Measurements from ENCODE around the gene RAC3. TPM values are rescaled to one million over a fixed set of nuclear protein-coding genes. Genes with fewer than 3 reads are reported as not detected.

Gene RAC3
- total RNA-seq, 4 donors from 2014 or later = 0.42 to 2.0 TPM; not detected in 2

DNA sequence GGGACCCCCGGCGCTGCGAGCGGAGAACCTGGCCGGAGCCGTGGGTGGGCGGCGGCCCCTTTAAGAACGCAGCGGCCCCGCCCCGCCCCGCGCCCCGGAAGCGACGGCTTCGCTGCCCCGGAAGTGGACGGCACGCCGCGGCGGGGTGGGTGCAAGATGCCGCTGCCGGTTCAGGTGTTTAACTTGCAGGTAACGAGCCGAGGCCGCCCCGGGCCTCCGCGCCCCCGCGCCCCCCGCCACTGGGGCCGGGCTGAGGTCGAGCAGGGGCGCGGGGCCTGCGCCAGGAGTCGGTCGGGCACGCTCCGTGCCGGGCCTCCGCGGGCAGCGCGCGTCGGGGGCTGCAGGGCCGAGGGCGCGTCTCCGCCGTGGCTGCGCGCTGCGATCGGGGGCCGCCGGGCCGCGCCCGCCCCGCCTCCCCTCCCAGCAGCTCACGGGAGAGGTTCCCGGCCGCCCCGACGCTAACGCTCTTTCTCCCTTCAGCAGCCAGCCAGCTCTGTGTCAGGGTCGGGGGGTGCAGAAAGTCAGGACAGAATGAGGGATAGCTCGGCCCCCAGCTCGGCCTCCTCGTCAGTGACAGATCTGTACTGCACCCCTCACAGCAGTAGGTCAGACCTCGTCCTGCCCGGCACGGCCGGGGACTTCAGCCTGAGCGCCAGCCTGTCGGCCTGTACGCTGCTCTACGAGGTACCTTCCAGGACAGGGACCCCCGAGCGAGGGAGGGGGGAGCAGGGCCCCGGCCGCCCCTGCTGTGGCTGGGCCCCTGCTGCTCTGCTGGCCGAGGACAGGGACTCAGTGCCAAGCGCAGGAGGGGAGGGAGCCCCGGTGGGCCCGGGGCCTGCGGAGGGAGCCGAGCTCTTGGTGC lies 20.5 kb downstream of the RAC3 start, which contains the start of the genes GPS1 and RFNG:
Gene GPS1, plus strand, starts transcription at position 123 of the 862 bp plus-strand sequence. Its CDS starts 34 bp downstream, at position 157.
Gene RFNG, minus strand, starts transcription at position 36 of the 862 bp plus-strand sequence. CDS start 45 bp downstream, outside the sequence.
- H3K27ac ChIP-seq = peak within 1 kb of the TSS; percentile 43 to 72 (median 64)
- intact Hi-C loops (cut with DNase I; ENCODE audit: low total_unique reads) = loop anchor here (5.0 kb wide), 1 partner anchor 45 kb away; the partner anchor contains the start of gene FASN
- TF ChIP-seq POLR2A (IDR thresholded peaks at IDR 0.05) = peak; percentile 29 to 51
- TF ChIP-seq, protein P1, sequence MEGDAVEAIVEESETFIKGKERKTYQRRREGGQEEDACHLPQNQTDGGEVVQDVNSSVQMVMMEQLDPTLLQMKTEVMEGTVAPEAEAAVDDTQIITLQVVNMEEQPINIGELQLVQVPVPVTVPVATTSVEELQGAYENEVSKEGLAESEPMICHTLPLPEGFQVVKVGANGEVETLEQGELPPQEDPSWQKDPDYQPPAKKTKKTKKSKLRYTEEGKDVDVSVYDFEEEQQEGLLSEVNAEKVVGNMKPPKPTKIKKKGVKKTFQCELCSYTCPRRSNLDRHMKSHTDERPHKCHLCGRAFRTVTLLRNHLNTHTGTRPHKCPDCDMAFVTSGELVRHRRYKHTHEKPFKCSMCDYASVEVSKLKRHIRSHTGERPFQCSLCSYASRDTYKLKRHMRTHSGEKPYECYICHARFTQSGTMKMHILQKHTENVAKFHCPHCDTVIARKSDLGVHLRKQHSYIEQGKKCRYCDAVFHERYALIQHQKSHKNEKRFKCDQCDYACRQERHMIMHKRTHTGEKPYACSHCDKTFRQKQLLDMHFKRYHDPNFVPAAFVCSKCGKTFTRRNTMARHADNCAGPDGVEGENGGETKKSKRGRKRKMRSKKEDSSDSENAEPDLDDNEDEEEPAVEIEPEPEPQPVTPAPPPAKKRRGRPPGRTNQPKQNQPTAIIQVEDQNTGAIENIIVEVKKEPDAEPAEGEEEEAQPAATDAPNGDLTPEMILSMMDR (IDR thresholded peaks at IDR 0.05 in 4 of 5, conservative IDR thresholded peaks at IDR 0.05 in 1 of 5) = no peak
- H3K9me3 ChIP-seq = no peaks in the 10 kb centered on the region
- in situ Hi-C loops (cut with MboI; ENCODE audit: low sequenced_read_pairs in 4 of 4) = no loop called here
- peak; percentile 46 to 68 for DNase-seq
- H3K27me3 ChIP-seq = no peaks in the 10 kb centered on the region
- peak; percentile 76 to 85 for ATAC-seq
- peaks cover 22 to 29% of the 10 kb centered on the region in 2 donors for H3K4me1 ChIP-seq
- peak within 1 kb of the TSS; percentile 66 to 87 (median 74) for H3K4me3 ChIP-seq
- H3K36me3 ChIP-seq = peaks cover 0 to 68% of the 10 kb centered on the region in 2 donors

DNA sequence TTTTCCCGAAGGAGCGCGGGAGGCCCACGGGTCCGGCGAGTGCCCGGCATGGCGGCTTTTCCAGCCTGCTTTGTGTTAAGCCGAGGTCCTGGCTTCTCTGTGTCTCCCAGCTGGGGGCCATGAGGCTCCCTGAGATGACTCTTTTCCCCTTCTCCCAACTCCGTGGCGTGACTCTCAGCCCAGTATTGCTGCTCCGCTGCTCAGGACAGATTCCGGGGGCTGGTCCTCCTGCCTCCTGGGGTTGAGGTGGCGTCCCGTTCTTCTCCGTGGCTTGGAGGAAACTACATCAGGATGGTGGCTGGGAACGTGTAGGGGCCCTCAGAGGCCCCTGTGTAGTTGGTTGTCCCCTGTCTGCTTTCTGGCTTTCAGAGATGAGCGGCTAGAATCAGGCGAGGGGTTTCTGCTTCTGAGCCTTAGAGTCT lies 21.2 kb downstream of the RAC3 start:
- in situ Hi-C loops (cut with MboI; ENCODE audit: low sequenced_read_pairs in 4 of 4) = no loop called here
- Histone ChIP-seq H3K27ac (peak overlapping the region in 3 of 4 donors; percentile 60 to 72 (median 69)), H3K36me3 (peaks cover 0 to 67% of the 10 kb centered on the region in 2 donors), H3K4me1 (peaks cover 22 to 29% of the 10 kb centered on the region in 2 donors), H3K27me3 (no peaks in the 10 kb centered on the region), H3K9me3 (no peaks in the 10 kb centered on the region), H3K4me3 (peak overlapping the region; percentile 64 to 74 (median 70))
- DNase-seq (no peak), ATAC-seq (no peak)
- no peak for TF ChIP-seq POLR2A (IDR thresholded peaks at IDR 0.05)
- TF ChIP-seq, protein P1 (IDR thresholded peaks at IDR 0.05 in 4 of 5, conservative IDR thresholded peaks at IDR 0.05 in 1 of 5) = no peak
- intact Hi-C loops (cut with DNase I; ENCODE audit: low total_unique reads) = loop anchor here (5.0 kb wide), 1 partner anchor 45 kb away; the partner anchor contains the start of gene FASN

DNA sequence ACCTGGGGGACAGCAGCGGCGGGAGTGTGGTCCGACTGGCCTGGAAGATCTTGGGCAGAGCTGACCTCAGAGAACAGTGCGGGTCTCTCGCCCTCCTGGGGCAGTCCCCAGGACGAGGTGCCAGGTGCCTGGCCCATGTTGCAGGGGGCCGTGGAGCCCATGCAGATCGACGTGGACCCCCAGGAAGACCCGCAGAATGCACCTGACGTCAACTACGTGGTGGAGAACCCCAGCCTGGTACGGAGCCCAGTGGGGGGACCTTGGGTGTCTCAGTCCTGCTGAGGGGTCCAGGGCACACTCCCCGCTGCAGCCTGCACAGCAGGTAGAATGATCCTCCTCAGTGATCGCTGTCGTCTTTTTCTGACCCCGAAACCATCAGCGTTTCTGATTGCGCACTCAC lies 21.7 kb downstream of the RAC3 start:
- ATAC-seq = no peak
- TF ChIP-seq POLR2A (IDR thresholded peaks at IDR 0.05) = no peak
- TF ChIP-seq, protein P1 (IDR thresholded peaks at IDR 0.05 in 4 of 5, conservative IDR thresholded peaks at IDR 0.05 in 1 of 5) = no peak
- in situ Hi-C loops (cut with MboI; ENCODE audit: low sequenced_read_pairs in 4 of 4) (no loop called here), intact Hi-C loops (cut with DNase I; ENCODE audit: low total_unique reads) (loop anchor here (5.0 kb wide), 1 partner anchor 44 kb away; the partner anchor contains the start of gene FASN)
- Histone ChIP-seq H3K4me1 (peaks cover 22 to 29% of the 10 kb centered on the region in 2 donors), H3K9me3 (no peaks in the 10 kb centered on the region), H3K4me3 (peak overlapping the region; percentile 64 to 74 (median 70)), H3K27ac (no peak overlapping the region), H3K36me3 (peaks cover 0 to 67% of the 10 kb centered on the region in 2 donors), H3K27me3 (no peaks in the 10 kb centered on the region)
- DNase-seq = no peak

DNA sequence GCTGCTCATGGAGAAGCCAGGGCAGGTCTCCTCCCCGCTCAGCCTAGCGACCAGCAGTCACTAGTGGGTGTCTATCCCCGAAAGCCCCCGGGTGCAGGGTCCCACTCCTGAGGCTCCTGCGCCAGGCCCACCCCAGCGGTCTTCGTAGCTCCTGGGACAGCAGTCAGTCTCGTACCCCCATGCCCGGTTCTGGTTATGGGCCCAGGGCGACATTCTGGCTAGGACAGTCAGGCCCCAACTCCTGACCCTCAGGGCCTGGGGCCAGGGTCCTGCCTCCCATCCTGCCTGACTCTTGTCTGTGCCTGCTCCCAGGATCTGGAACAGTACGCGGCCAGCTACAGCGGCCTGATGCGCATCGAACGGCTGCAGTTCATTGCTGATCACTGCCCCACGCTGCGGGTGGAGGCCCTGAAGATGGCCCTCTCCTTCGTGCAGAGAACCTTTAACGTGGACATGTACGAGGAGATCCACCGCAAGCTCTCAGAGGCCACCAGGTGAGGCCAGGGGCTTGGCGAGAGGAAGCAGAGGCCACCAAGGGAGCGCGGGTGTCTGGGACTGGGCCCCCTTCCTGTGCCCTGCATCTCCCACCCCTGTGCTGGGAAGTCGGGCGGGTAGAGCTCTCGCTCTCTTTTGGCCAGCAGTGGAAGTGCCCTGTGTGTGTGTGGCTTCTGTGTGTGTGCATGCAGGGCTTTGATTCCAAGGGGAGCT lies 22.2 kb downstream of the RAC3 start:
- DNase-seq (no peak), ATAC-seq (no peak)
- intact Hi-C loops (cut with DNase I; ENCODE audit: low total_unique reads) (loop anchor here (5.0 kb wide), 1 partner anchor 44 kb away; the partner anchor contains the start of gene FASN), in situ Hi-C loops (cut with MboI; ENCODE audit: low sequenced_read_pairs in 4 of 4) (no loop called here)
- Histone ChIP-seq H3K27me3 (no peaks in the 10 kb centered on the region), H3K4me3 (peak overlapping the region in 1 of 4 donors; percentile 66), H3K4me1 (peaks cover 22 to 29% of the 10 kb centered on the region in 2 donors), H3K9me3 (no peaks in the 10 kb centered on the region), H3K36me3 (peaks cover 0 to 67% of the 10 kb centered on the region in 2 donors), H3K27ac (no peak overlapping the region)
- TF ChIP-seq, protein P1 (IDR thresholded peaks at IDR 0.05 in 4 of 5, conservative IDR thresholded peaks at IDR 0.05 in 1 of 5) = no peak
- no peak for TF ChIP-seq POLR2A (IDR thresholded peaks at IDR 0.05)

All from gastrocnemius medialis (tissue), 4 donors.